Retinal pigment epithelial cell (primary cell): ENCODE results near the gene PTOV1.
A peak's percentile ranks its signal among the peaks of the same experiment; 100 is the strongest.

ENCODE experiments used
- DNase-seq: peaks from one replicate; pipeline ENCODE4 v3.0.0-alpha.2; 2010; ENCODE audit warnings: low read depth
- H3K4me3 ChIP-seq: 2 replicates; pipeline ENCODE4 v1.5.1; 2011; ENCODE audit warnings: mild to moderate bottlenecking, low read length, control low read depth, moderate library complexity
- TF ChIP-seq, protein P1 (sequence below): conservative IDR thresholded peaks from 2 replicates; pipeline ENCODE4 v1.5.1; 2011; ENCODE audit warnings: low read depth, low read length, control low read depth, inconsistent platforms

PTOV1 gene

DNA sequence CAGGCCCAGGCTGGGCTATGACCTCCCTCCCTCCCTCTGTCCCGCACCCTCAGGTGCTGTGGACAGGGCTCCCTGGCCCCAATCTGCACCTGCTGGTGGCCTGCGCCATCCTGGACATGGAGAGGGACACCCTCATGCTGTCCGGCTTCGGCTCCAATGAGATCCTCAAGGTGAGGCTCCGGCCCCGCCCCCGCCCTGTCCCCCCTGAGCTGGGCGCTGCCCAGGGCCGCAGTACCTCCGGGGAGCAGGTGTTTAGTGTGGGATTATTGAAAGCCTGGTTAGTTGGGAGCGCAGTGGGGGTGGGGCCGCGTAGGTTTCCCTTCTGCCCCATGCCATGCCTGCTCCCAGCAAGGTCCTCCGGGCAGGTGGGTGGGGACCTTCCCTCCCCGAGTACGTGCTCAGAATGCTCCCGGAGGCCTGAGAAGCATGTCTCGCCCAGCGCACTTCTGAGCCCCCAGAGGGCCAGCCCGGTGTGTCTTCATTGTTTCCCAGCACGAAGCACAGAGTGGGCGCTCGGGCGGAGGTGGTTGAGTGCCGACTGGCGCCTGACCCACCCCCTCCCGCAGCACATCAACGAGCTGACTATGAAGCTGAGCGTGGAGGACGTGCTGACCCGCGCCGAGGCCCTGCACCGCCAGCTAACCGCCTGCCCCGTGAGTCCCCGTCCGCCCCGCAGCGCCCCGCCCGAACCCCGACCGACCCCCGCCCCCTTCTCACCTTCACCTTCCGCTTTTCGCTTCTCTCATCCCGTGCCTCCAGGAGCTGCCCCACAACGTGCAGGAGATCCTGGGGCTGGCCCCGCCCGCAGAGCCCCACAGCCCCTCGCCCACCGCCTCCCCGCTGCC is 36.9 kb downstream of the PTOV1 start:
- no peak for DNase-seq
- TF ChIP-seq, protein P1, sequence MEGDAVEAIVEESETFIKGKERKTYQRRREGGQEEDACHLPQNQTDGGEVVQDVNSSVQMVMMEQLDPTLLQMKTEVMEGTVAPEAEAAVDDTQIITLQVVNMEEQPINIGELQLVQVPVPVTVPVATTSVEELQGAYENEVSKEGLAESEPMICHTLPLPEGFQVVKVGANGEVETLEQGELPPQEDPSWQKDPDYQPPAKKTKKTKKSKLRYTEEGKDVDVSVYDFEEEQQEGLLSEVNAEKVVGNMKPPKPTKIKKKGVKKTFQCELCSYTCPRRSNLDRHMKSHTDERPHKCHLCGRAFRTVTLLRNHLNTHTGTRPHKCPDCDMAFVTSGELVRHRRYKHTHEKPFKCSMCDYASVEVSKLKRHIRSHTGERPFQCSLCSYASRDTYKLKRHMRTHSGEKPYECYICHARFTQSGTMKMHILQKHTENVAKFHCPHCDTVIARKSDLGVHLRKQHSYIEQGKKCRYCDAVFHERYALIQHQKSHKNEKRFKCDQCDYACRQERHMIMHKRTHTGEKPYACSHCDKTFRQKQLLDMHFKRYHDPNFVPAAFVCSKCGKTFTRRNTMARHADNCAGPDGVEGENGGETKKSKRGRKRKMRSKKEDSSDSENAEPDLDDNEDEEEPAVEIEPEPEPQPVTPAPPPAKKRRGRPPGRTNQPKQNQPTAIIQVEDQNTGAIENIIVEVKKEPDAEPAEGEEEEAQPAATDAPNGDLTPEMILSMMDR = no peak
- H3K4me3 ChIP-seq = no peak overlapping the region

DNA sequence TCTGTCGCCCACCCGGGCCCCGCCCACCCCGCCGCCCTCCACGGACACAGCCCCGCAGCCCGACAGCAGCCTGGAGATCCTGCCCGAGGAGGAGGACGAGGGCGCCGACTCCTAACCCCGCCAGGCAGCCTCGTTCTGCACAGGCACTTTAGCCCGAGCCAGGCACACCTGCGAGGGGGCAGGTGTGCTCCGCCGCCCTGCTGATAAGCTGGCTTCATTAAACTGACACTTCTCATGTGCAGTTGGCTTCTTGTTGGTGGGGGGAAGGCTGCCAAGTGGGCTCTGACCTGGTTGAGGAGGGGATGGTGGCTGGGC is 37.5 kb downstream of the PTOV1 start:
- DNase-seq = no peak
- no peak overlapping the region for H3K4me3 ChIP-seq
- TF ChIP-seq, protein P1 = no peak

DNA sequence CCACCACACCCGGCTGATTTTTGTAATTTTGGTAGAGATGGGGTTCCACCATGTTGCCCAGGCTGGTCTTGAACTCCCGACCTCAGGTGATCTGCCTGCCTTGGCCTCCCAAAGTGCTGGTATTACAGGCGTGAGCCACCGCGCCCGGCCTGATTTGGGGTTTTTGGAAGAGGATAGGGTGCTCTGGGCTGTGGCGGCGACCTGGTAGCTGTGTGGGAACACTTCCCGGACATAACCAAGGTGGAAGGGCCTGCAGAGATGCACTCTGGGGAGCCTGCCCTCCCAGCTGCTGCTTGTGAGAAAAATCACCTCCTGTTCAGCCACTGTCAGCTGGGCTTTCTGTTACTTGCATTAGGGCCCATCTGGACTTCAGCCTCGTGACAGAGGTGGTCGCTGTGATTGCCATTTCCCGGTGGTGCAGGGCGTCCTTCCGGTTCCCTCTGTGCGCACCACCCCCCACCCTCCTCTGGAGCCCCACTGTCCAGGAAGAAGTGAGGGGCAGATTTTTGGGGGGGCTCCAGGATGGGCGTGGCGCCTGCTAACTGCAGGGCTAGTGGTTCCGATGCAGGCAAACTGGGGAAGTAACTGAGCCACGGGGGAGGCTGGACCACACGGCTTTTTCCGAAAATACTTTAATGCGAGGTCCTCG is 38.2 kb downstream of the PTOV1 start:
- no peak overlapping the region for H3K4me3 ChIP-seq
- no peak for DNase-seq
- TF ChIP-seq, protein P1 = no peak

DNA sequence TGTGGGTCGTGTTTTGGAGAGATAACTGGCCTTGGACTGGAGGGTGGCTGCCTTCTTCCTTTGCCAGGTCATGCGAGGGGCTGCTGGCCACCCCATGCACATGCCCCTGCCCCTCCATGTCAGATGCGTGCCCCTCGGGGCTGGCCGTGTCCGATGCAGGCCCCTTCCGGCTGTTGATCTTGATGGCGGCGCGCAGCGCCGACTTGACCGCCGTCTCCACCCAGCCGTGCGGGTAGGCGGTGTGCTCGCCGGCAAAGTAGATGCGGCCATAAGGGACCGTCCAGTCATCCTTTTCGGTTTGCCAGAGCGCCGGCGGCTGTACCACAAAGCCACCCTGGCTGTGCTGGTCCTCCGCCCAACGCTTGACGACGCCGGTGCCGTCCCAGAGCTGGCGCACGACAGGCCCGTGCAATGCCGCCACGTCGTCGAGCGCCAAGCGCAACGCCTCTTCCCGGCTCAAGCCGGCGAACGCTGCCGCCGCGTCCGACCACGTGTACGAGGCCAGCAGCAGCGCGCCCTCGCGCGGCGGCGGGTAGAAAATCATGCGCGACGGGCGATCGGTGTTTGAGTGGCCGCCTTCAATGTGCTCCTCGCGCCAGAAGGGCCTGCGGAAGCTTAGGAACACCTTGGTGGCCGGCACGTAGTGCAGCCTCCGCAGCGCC is 38.9 kb downstream of the PTOV1 start:
- H3K4me3 ChIP-seq = peak overlapping the region; percentile 25
- TF ChIP-seq, protein P1 = peak; percentile 72
- DNase-seq = no peak

DNA sequence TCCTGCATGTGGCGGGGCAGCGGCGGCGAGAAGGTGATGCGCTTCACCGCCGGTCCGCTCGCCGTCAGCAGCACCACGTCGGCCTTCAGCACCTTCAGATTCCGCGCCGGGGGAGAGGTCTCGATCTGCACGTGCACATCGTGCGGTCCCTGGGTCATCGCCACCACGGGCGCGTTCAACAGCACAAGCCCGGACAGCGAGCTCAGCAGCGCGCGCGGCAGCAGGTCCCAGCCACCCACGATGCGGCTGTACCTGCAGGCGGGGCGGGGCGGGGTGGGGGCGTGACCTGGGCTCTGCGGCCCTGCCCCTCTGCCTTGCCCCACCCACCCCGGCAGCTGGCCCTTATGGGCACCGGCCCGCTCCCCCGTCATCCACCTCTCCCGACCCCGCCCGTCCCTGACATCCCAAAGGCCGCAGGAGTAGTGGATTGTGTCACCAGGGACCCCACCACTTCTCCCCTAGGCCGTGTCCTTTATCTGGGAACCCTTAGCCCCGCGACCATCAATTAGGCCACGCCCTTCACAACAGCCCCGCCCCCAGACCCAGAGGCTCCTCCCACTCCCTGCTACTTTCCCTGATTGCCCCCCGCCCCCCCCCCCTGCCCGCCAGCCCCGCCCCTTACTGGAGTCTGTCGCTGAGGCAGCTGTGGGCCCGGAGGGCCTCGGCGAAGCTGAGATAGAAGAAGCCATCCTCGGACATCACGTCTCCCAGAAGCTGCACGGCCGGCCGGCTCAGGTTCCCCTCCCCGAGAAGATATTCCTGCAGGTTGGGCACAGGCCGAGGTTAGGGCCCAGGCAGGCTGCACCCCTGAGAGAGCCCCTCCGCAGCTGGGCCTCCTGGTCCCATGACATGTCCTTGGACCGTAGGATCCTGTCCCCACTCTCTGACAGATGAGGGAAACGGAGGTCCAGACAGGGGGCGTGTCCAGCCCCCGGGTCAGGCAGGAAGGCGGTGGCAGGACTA is 39.7 kb downstream of the PTOV1 start:
- peak overlapping the region; percentile 25 for H3K4me3 ChIP-seq
- TF ChIP-seq, protein P1 = no peak
- no peak for DNase-seq

DNA sequence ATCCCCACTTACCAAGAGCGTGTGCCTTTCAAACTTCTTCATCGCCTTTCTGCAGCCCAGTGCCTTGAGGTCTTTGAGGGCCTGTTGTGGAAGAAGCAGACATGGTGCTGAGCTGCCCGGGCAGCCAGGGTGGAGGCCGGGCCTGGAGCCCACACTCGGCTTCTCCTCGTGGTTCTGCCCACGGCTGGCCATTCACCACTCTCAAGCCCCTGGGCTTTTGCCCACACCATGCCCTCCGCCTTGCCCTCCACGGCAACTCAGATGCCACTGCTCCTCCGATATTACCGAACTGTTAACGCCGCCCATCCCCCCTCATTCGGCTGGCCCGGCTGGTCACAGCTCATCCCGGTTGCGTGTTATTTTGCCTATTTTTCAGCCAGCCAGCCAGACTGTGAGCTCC is 40.4 kb downstream of the PTOV1 start:
- DNase-seq = no peak
- no peak overlapping the region for H3K4me3 ChIP-seq
- TF ChIP-seq, protein P1 = no peak
